Measurements from ENCODE around the gene KRTAP1-4. TPM values are rescaled to one million over a fixed set of nuclear protein-coding genes. Genes with fewer than 3 reads are reported as not detected.
"Not testable (repeated sequence)": the region's sequence is repeated elsewhere in the genome, so short reads cannot be mapped to it uniquely, and the experiment has no call there.

The KRTAP1-4 gene
- total RNA-seq, 1 donor from 2014 or later: not detected

DNA sequence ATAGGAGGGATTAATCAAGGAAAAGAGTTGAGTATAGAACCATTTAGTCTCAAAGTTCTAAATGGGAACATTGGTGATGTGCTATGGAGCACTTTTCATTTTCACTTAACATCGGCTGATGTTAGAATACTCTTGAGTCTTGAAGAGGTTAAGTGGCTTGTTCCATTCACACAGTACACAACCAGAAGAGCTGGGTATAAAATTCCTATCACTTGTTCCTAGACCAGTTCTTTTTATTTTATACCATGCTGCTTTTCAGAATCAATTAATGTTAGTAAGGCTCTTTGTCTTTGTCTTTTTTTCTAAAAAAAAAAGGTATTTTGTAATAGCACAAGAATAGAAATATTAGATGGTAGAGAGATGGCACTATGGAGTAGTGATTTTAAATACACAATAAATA, 13.0 kb upstream of the KRTAP1-4 start:
- Mint-ChIP-seq H3K27me3 (ENCODE audit: unreplicated experiment) (no peaks in the 10 kb centered on the region), H3K27ac (ENCODE audit: unreplicated experiment) (no peak overlapping the region), H3K9me3 (ENCODE audit: unreplicated experiment) (peaks cover 18% of the 10 kb centered on the region), H3K4me1 (ENCODE audit: unreplicated experiment) (peaks cover 6% of the 10 kb centered on the region), H3K36me3 (ENCODE audit: unreplicated experiment) (no peaks in the 10 kb centered on the region), H3K4me3 (ENCODE audit: unreplicated experiment) (no peak overlapping the region)
- DNase-seq (ENCODE audit: extremely low spot score, unreplicated experiment): no peak
- TF ChIP-seq, protein P1, sequence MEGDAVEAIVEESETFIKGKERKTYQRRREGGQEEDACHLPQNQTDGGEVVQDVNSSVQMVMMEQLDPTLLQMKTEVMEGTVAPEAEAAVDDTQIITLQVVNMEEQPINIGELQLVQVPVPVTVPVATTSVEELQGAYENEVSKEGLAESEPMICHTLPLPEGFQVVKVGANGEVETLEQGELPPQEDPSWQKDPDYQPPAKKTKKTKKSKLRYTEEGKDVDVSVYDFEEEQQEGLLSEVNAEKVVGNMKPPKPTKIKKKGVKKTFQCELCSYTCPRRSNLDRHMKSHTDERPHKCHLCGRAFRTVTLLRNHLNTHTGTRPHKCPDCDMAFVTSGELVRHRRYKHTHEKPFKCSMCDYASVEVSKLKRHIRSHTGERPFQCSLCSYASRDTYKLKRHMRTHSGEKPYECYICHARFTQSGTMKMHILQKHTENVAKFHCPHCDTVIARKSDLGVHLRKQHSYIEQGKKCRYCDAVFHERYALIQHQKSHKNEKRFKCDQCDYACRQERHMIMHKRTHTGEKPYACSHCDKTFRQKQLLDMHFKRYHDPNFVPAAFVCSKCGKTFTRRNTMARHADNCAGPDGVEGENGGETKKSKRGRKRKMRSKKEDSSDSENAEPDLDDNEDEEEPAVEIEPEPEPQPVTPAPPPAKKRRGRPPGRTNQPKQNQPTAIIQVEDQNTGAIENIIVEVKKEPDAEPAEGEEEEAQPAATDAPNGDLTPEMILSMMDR (IDR thresholded peaks at IDR 0.05): no peak

DNA sequence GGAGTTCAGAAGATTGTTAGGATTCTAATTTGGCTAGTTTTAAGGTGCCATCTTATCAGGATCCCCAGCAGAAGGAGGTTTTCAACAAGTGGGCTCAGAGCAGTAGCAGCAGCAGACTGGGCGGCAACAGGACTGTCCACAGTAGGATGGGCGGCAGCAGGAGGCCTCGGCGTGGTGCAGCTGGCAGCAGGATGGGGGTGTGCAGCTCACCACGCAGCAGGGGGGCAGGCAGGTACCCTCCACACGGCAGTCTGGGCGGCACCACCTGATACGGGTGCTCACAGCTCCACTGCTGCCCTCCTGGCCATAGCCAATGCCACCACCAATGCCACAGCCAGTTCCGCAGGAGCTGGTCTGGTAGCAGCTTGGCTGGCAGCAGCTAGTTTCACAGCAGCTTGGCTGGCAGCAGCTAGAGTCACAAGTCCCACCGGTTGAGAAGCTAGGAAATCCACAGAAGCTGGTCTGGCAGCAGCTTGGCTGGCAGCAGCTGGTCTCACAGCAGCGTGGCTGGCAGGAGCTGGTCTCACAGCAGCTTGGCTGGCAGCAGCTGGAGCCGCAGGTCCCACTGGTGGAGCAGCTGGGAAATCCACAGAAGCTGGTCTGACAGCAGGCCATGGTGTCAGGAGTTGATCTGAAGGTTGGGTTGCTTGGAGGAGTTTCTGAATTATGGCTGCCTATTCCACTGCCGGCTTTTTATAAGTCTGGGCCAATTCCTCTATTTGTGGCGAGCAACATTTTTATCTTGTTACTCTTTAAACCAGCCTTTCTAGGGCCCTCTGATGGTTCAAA, 11.0 kb upstream of the KRTAP1-4 start, which contains the start of gene KRTAP1-1:
Gene KRTAP1-1, minus strand, starts transcription at position 668 of the 789 bp plus-strand sequence. Its CDS starts 53 bp downstream, at position 615.
- H3K27me3 Mint-ChIP-seq (ENCODE audit: unreplicated experiment); H3K4me1 Mint-ChIP-seq (ENCODE audit: unreplicated experiment); H3K36me3 Mint-ChIP-seq (ENCODE audit: unreplicated experiment); DNase-seq (ENCODE audit: extremely low spot score, unreplicated experiment); H3K4me3 Mint-ChIP-seq (ENCODE audit: unreplicated experiment); H3K27ac Mint-ChIP-seq (ENCODE audit: unreplicated experiment): not testable (repeated sequence)
- peaks cover 18% of the 10 kb centered on the region for H3K9me3 Mint-ChIP-seq (ENCODE audit: unreplicated experiment)

DNA sequence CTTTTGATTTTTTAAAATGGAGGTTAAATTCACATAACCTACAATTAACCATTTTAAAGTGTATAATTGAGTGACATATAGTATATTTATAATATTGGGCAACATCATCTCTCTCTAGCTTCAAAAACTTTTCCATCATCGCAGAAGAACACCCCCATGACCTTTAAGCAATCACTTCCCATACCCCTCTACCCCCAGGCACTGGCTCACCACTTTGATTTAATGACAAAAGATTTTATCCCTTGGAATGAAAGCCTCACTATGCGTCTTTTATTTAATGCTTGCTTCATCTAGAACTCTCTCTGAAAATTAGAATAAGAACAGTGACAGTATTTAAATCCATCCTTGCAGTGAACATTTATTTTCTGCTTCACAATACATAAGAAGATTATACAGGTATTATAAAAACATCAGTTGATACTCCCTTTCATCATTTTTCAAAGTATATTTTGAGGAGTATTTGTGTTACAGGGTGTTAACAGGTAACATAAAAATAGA, 7.9 kb upstream of the KRTAP1-4 start:
- H3K27ac Mint-ChIP-seq (ENCODE audit: unreplicated experiment): no peak overlapping the region
- H3K4me1 Mint-ChIP-seq (ENCODE audit: unreplicated experiment): no peaks in the 10 kb centered on the region
- peaks cover 6% of the 10 kb centered on the region for H3K9me3 Mint-ChIP-seq (ENCODE audit: unreplicated experiment)
- no peaks in the 10 kb centered on the region for H3K27me3 Mint-ChIP-seq (ENCODE audit: unreplicated experiment)
- no peak overlapping the region for H3K4me3 Mint-ChIP-seq (ENCODE audit: unreplicated experiment)
- no peak for DNase-seq (ENCODE audit: extremely low spot score, unreplicated experiment)
- TF ChIP-seq, protein P1 (IDR thresholded peaks at IDR 0.05): no peak
- H3K36me3 Mint-ChIP-seq (ENCODE audit: unreplicated experiment): no peaks in the 10 kb centered on the region

DNA sequence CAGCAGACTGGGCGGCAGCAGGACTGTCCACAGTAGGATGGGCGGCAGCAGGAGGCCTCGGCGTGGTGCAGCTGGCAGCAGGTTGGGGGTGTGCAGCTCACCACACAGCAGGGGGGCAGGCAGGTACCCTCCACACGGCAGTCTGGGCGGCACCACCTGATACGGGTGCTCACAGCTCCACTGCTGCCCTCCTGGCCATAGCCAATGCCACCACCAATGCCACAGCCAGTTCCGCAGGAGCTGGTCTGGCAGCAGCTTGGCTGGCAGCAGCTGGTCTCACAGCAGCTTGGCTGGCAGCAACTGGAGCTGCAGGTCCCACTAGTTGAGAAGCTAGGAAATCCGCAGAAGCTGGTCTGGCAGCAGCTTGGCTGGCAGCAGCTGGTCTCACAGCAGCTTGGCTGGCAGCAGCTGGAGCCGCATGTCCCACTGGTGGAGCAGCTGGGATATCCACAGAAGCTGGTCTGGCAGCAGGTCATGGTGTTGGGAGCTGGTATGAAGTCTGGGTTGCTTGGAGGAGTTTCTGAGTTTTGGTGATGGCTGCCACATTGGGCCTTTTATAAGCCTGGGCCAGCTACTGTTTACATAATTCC, 4.4 kb upstream of the KRTAP1-4 start, which contains the start of gene KRTAP1-3:
Gene KRTAP1-3, minus strand, starts transcription at position 529 of the 590 bp plus-strand sequence. Its CDS starts 53 bp downstream, at position 476.
- not testable (repeated sequence) for H3K27me3 Mint-ChIP-seq (ENCODE audit: unreplicated experiment); H3K27ac Mint-ChIP-seq (ENCODE audit: unreplicated experiment); H3K4me1 Mint-ChIP-seq (ENCODE audit: unreplicated experiment); H3K36me3 Mint-ChIP-seq (ENCODE audit: unreplicated experiment); DNase-seq (ENCODE audit: extremely low spot score, unreplicated experiment); H3K9me3 Mint-ChIP-seq (ENCODE audit: unreplicated experiment); H3K4me3 Mint-ChIP-seq (ENCODE audit: unreplicated experiment)

DNA sequence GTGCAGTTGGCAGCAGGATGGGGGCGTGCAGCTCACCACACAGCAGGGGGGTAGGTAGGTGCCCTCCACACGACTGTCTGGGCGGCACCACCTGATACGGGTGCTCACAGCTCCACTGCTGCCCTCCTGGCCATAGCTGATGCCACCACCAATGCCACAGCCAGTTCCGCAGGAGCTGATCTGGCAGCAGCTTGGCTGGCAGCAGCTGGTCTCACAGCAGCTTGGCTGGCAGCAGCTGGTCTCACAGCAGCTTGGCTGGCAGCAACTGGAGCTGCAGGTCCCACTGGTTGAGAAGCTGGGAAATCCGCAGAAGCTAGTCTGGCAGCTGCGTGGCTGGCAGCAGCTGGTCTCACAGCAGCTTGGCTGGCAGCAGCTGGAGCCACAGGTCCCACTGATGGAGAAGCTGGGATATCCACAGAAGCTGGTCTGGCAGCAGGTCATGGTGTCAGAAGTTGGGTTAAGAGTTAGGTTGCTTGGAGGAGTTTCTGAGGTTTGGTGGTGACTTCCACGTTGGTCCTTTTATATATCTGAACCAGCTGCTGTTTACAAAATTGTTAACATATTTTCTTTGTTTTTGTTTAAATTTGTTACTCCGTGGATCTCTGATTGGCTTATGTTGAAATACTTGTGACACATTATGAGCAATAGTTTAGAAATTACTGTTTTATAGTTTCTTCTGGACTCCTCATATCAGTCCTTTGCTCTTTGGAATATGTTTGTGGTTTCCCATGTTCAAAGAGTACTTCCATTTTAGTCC, 3.1 kb downstream of the KRTAP1-4 start, which contains the start of gene KRTAP1-5:
Gene KRTAP1-5, minus strand, starts transcription at position 494 of the 757 bp plus-strand sequence. Its CDS starts 53 bp downstream, at position 441.
- no peaks in the 10 kb centered on the region for H3K27me3 Mint-ChIP-seq (ENCODE audit: unreplicated experiment)
- TF ChIP-seq, protein P1 (IDR thresholded peaks at IDR 0.05): no peak
- no peaks in the 10 kb centered on the region for H3K9me3 Mint-ChIP-seq (ENCODE audit: unreplicated experiment)
- no peak within 1 kb of the TSS for H3K27ac Mint-ChIP-seq (ENCODE audit: unreplicated experiment)
- DNase-seq (ENCODE audit: extremely low spot score, unreplicated experiment): no peak
- H3K4me1 Mint-ChIP-seq (ENCODE audit: unreplicated experiment): peaks cover 5% of the 10 kb centered on the region
- no peak within 1 kb of the TSS for H3K4me3 Mint-ChIP-seq (ENCODE audit: unreplicated experiment)
- no peaks in the 10 kb centered on the region for H3K36me3 Mint-ChIP-seq (ENCODE audit: unreplicated experiment)

Measured in osteocyte (in vitro differentiated cells).